Activated CD4-positive, alpha-beta T cell treated with anti-CD3 and anti-CD28 coated beads, Interleukin-2, amount 50 U/mL, for 4 hours (primary cell): Measurements from ENCODE around the gene SPATC1L.
"Not testable (repeated sequence)": the region's sequence is repeated elsewhere in the genome, so short reads cannot be mapped to it uniquely, and the experiment has no call there.

Experiments
- DNase-seq, 2 experiments: peaks; one replicate each; pipeline ENCODE4 v3.0.0-alpha.2; 2020

The SPATC1L gene

DNA sequence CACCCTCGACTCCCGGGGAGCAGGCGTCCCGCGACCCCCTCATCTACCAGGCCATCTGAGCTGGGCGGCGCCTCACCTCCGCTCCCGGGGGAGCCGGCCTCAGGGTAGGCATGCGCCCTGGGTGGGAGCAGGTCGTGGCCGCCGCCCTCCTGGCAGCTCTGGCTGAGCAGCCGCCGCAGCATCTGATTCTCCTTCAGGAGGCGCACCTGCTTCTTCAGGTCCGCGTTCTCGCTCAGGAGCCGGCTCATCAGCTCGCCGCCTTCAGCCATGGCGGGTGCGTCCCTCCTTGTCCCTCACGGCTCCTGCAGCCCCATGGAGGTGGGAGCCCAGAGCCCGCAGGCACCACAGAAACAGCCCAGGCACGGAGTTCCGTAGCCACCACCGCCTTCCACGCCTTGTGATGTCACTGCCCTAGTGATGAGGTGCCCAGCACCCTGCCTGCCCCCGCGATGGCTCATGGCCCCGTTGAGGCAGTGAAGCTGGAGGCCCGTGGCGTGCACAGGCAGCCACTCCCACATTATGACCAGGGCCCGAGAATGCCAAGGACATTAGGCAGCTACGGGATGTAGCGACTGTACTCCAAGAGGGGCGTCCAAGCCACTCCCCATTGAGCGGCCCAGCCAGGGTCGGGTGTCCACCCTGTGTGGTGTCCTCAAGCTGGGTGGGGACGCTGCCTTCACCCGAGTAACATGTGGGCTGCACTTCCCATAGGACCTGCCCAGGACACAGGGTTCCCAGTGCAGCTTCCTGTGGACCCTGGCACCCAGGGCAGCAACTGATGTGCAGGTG is 1.5 kb downstream of the SPATC1L start:
- DNase-seq = no peak

DNA sequence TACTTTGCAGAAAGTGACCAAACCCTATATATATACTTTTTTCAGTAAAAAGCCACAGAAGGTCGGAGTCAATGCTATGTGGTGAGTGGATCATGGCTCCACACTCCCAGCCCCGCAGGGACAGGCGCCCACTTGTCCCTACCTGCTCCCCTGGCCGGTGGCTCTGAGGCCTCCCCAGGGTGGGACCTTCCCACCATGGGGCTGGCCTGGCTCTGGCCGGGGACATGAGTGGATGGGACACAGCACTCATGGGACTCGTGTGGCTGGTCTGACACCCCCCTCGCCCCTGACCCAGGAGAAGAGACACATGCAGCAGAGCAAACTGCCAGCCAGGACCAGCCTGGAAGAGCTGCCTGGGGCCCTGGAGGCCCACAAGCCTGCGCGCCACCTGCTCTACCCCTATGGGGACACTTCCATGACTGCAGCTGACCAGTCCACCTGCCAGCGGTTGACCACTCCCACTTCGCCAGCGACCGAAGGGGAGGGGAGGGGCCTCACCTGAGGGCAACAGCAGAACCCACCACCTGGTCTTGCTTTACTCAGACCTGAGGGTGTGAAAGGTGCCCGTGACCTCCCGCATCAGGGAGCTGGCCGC is 2.2 kb downstream of the SPATC1L start:
- DNase-seq = no peak

- DNase-seq = no peak
Measured at GRCh38 chr21:46181436-46181835, 2.8 kb downstream of the SPATC1L start.

DNA sequence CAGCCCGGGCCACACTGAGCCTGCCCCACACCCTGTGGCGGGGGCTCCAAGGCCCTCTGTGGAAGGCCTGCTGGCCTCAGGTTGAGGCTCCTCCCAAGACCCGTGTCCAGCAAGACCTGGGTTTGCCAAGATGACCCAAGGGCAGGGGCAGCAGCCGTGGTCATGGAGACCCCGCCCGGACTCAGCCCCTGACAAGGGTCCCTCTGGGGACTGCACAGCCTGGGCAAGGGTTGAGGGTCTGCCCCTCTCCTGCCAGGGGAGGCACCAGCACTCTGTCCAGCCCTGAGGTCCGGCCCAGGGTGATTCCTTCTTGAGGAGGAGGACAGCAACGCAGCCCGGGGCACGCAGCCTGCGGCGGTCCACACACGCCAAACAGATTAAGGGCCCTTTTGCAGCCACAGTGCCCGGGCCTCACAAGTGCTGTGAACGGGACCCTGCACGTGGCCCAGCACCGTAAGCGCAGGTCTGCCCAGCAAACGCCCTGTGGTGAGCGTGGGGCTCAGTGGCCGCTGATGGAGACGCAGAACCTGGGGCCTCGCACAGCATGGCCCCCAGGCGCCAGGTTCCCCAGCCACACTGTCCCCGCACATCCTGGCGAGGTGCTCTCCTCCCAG is 3.4 kb downstream of the SPATC1L start:
- no peak for DNase-seq

DNA sequence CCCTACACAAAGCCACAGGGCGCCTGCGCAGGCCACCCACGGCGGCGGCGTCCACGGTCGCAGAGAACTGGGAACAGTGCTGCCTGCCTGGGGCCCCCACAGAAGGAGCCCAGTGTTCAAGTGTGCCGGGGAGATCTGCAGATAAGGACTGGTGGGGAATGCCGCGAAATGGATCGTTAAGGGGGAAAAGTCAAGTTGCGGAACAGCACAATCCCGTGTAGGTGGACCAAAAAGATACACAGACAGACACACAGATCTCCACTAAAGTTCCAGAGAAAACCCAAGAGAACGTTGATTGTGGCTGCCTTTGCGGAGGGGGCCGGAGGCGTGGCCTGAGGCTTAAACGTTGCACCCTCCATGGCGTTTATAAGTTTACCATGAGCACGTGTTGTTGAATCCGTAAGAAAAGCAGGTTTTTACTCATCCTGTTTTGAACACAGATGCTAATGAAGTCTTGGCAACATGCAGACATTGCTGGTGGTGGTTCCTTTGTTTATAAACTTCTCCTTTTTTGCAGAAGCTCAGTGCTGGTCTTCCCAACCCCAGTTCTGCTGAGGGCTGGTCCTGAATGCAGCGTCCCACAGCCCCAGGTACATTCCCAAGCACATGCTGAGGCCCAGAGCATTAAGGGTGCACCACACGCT is 4.1 kb downstream of the SPATC1L start:
- DNase-seq = no peak

DNA sequence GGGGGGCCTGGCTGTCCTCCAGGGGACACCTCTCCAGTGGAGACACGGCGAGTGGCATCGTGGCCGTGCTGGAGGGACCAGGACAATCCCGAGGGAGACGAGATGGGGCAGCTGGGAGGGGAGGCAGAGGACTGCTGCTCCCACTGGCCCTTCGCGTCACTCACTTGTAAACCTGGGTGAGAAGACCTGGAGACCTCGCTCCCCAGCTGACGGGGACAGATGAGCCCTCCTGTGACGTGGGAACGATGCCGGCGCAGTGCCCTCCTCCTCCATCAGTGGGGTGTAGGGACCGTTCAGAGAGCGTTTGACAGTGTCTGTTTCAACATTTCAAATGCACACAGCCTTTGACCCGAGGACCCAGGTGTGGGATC is 4.6 kb downstream of the SPATC1L start:
- no peak for DNase-seq

GRCh38 chr21:46178961-46179360 is 5.3 kb downstream of the SPATC1L start:
- no peak for DNase-seq

GRCh38 chr21:46176443-46177129 is 7.7 kb downstream of the SPATC1L start:
- not testable (repeated sequence) for DNase-seq

GRCh38 chr21:46173573-46173972 is 10.7 kb downstream of the SPATC1L start:
- no peak for DNase-seq

GRCh38 chr21:46172863-46173528 is 11.3 kb downstream of the SPATC1L start:
- no peak for DNase-seq

GRCh38 chr21:46171996-46172862 is 12.0 kb downstream of the SPATC1L start:
- DNase-seq = no peak

- no peak for DNase-seq
Measured at GRCh38 chr21:46171585-46171984, 12.7 kb downstream of the SPATC1L start.

GRCh38 chr21:46170436-46171193 is 13.6 kb downstream of the SPATC1L start:
- not testable (repeated sequence) for DNase-seq

DNA sequence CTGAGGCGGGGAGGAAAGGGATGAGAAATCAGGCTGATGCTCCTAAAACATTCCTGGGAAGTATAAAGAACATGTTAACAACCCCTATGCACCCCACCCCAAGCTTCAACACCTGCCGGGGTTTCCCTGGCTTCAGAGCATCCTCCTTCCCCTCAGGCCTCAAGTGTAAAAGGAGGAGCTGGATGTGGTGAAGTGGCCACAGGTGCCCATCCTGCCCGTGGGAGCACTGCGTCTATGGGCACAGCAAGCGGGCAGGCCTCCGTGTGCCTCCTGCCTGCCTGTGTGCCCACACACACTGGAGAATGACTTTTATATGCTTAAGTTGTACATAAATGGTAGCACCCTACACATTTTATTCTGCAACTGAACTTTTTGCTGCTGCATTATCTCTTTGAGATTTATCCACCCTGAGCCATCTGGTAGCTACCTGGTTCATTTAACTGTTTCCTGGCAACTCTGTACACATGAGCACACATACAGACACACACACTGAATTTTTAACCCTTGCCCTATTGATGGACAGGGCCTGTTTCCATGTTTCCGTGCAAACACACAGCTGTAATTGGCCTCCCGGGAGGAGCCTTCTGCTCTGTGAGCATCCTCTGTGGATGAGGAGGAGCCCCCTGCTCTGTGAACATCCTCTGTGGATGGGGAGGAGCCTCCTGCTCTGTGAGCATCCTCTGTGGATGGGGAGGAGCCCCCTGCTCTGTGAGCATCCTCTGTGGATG is 15.4 kb downstream of the SPATC1L start:
- DNase-seq = no peak

GRCh38 chr21:46168238-46168637 is 16.0 kb downstream of the SPATC1L start:
- DNase-seq = no peak

DNA sequence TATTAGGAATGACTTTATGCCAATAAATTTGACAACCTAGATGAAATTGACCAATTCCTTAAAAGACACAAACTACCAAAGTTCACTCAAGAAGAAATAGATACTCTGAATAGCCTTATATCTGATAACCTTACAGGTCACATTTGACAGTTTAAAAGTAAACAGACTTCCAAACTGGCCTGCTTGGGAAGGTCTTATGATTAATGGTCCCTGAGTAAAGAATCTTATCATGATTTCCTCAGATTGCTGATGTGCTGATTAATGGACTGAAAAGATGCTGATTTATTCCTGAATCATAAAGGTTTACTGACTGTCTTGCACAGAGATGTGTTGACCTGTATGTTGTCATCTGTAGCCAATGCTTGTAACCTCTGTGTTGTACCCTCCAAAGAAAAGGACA is 19.2 kb downstream of the SPATC1L start:
- no peak for DNase-seq

DNA sequence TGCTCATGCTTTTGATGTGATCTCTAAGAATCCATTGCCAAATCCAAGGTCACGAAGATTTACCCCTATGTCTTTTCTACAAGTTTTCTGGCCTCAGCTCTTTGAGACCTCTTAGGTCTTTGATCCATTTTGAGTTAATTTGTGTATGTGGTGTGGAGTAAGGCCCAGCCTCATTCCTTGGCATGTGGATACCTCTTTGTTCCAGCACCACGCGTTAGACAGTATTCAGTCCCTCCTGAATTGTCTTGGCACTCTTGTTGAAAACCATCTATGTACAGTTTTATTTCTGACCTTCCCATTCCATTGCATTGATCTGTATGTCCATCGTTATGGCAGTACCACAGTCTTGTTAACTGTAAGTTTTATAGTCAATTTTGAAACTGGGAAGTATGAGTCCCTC is 20.9 kb downstream of the SPATC1L start:
- no peak for DNase-seq

DNA sequence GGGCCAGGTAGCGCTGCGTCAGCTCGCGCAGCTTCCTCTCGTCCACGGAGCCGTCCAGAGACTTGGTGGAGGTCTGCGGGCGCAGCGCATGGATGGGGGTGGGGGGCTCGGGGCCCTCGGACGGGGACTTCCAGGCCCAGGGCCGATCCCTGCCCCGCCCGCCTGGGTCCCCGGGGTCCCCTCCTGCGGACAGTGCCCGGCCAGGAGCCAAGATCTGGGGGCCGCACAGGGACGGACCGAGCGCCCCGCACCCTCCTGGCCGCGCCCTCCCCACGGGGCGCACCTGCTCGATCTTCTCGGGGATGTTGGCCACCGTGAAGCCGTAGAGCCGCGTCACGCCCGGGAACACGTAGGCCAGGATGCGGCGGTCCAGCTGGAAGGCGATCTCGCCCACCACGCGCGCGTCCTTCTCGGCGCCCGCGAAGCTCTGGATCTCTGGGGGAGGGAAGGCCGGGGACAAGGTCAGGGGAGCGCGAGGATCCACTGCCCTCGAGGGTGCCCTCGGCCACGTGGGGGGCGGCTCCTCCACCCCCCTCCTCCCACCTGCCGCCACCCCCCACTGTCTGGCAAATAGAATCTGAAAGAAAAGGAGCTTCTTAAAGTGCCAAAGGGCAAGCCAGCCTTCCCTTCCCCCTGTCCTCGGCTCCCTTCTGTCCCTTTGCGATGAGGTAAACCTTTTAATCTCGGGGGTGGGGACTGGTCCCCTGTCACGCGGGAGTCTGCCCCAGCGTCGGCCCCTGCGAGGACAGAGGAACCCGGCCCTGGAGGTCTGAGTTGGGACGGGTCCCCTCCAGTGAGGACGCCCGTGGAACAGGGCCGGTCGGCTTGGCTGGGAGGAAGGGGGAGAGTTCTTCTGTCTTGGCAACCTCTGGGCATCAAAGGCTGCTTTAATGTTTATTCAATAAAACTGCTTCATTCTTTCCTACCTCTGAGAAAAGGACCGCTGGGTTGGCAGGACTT is 22.3 kb downstream of the SPATC1L start:
- no peak for DNase-seq
